Measurements from ENCODE around the gene DDX3X. TPM values are rescaled to one million over a fixed set of nuclear protein-coding genes. Genes with fewer than 3 reads are reported as not detected.
"Not testable (repeated sequence)": the region's sequence is repeated elsewhere in the genome, so short reads cannot be mapped to it uniquely, and the experiment has no call there.

Gene DDX3X
- total and polyA plus RNA-seq, 4 donors, result 121 to 284 (median 199) TPM

DNA sequence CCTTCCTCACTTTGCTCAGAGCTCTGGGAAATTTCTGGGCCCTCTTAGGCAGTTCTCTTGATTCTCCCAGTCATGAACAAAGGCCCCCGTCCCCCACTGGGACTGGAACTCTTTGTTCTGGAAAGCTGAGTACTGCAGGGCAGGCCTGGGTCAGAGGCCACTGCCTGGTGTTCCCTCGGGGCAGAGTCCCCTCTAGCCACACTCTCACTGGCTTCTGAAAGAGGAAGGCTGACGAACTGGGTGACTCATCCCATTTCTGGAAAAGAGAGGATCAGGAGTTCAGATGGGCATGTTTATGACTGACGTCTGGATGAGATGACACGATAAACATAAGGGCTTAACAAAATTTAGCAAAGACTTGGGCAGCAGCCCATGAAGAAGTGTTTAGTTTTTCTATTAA, 47.7 kb downstream of the DDX3X start:
- Histone ChIP-seq H3K4me3 (ENCODE audit: low read depth, low read length) (no peak overlapping the region), H3K36me3 (ENCODE audit: control insufficient read depth, insufficient read depth, low read length) (no peaks in the 10 kb centered on the region), H3K9me3 (ENCODE audit: control insufficient read depth, insufficient read depth, low read length) (no peaks in the 10 kb centered on the region), H3K4me1 (ENCODE audit: control insufficient read depth, insufficient read depth, low read length) (no peaks in the 10 kb centered on the region), H3K27me3 (ENCODE audit: control insufficient read depth, insufficient read depth, low read length) (peaks cover 14% of the 10 kb centered on the region), H3K27ac (ENCODE audit: low read depth, low read length) (no peak overlapping the region)
- WGBS (ENCODE audit: insufficient coverage), result 73% methylated on average over 4 of the region's 5 CpGs
- DNase-seq (ENCODE audit: low read depth in 4 of 6, low spot score in 6 of 6), result no peak

DNA sequence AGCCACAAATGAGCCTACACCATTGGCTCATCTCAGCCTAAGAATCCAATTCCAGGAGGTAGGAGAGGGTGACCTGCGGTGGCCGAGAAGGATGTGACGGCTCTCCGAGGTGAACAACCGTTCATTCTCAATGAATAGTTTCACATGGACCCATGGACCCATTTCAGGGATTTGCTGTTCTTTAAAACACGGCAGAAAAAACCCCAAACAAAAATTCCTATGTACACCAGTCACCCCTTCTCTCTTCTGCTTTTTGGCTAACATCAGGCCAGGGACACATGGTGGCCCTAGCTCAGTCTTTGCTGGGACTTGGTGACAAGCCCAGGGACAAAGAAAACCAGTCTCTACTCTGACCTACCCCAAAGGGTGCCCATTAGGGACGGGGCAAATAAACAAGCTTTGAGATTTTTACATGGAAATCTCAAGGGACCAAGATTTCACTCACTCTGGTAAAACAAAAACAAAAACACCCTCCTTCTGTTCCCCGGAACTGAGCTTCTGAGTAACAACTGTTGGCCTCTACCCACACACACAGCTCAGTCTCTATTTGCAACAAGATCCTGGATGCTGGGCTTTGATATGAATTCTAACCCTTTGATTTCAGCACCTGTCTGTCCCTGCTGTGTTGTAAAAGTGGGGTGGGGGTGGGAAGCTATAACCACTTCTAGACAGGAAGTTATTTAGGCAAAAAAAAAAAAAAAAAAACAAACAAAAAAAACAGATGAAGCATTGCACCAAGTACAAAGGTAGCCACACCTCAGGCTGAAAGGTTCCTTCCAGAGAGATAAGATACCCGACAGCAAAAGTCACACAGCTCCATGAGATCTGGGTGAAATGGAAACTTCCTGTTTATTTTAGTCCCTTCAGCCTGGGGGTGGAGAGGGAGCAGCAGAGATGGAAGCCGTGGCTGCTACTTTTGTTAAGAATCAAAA, 49.0 kb downstream of the DDX3X start:
- no peak for DNase-seq (ENCODE audit: low read depth in 4 of 6, low spot score in 6 of 6)
- Histone ChIP-seq H3K4me3 (ENCODE audit: low read depth, low read length) (no peak overlapping the region), H3K36me3 (ENCODE audit: control insufficient read depth, insufficient read depth, low read length) (no peaks in the 10 kb centered on the region), H3K9me3 (ENCODE audit: control insufficient read depth, insufficient read depth, low read length) (no peaks in the 10 kb centered on the region), H3K27ac (ENCODE audit: low read depth, low read length) (no peak overlapping the region), H3K27me3 (ENCODE audit: control insufficient read depth, insufficient read depth, low read length) (peaks cover 16% of the 10 kb centered on the region), H3K4me1 (ENCODE audit: control insufficient read depth, insufficient read depth, low read length) (no peaks in the 10 kb centered on the region)
- WGBS (ENCODE audit: insufficient coverage), result 77% methylated on average over 9 of the region's 10 CpGs

DNA sequence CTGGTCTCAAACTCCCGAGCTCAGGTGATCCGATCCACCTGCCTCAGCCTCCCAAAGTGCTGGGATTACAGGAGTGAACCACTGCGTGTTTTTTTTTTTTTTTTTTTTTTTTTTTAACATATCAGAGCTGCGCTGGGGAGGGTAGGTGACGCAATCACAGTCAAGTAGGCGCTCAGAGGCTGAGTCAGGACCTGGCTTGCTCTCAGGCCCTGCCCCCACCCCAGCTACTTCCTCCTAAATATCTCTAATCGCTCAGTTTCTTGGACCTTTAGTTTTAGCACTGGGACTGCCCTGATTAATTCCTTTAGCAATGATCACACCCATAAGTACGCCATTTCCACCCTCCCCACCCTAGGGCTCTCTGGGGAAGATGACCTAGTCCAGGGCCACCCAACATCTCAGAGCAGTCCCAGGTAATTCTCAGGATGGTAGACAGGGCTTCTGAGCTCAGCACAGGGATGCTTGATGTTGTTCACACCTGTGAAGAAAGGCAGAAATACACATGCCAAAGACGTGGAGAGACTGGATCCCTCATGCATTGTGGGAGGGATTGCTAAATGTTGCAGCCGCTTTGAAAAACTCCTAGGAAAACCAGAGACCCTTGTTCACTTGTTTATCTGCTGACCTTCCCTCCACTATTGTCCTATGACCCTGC, 50.2 kb downstream of the DDX3X start:
- H3K4me3 ChIP-seq (ENCODE audit: low read depth, low read length), result no peak overlapping the region
- no peak overlapping the region for H3K27ac ChIP-seq (ENCODE audit: low read depth, low read length)
- H3K9me3 ChIP-seq (ENCODE audit: control insufficient read depth, insufficient read depth, low read length), result no peaks in the 10 kb centered on the region
- no peaks in the 10 kb centered on the region for H3K4me1 ChIP-seq (ENCODE audit: control insufficient read depth, insufficient read depth, low read length)
- DNase-seq (ENCODE audit: low read depth in 4 of 6, low spot score in 6 of 6), result no peak
- WGBS (ENCODE audit: insufficient coverage), result 77% methylated on average over 6 of the region's 10 CpGs
- peaks cover 17% of the 10 kb centered on the region for H3K27me3 ChIP-seq (ENCODE audit: control insufficient read depth, insufficient read depth, low read length)
- H3K36me3 ChIP-seq (ENCODE audit: control insufficient read depth, insufficient read depth, low read length), result no peaks in the 10 kb centered on the region

DNA sequence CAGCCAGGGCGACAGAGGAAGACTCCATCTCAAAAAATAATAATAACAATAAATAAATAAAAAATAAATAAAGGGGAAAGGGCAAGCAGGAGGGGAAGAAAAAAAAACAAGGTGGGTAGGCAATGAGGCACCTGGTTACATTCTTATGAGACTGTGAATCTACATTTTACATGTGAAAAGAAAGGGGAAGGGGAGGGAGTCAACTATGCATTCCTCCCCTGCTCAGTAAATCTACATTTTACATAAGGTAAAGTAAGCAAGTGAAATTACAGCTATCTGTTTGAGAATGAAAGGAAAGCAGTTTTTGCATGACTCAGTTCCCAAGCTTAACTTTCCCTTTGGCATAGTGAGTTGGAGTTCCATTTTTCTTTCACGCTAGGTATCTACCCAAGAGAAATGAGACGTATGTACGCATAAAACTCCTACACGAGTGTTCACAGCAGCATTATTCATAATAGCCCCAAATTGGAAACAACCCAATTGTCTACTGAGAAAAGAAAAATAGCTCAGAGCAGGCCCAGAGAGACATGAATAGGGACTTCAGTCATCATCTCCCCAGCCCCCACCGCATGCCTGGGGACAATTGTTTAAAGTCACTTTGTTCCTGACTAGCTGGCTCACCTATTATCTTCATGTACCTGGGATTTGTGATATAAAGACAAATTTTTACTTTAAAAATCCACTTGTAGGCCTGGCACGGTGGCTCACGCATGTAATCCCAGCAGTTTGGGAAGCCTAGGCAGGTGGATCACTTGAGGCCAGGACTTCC, 52.4 kb downstream of the DDX3X start:
- Histone ChIP-seq H3K4me1 (ENCODE audit: control insufficient read depth, insufficient read depth, low read length) (no peaks in the 10 kb centered on the region), H3K9me3 (ENCODE audit: control insufficient read depth, insufficient read depth, low read length) (no peaks in the 10 kb centered on the region), H3K27me3 (ENCODE audit: control insufficient read depth, insufficient read depth, low read length) (peaks cover 19% of the 10 kb centered on the region), H3K36me3 (ENCODE audit: control insufficient read depth, insufficient read depth, low read length) (no peaks in the 10 kb centered on the region), H3K4me3 (ENCODE audit: low read depth, low read length) (no peak overlapping the region), H3K27ac (ENCODE audit: low read depth, low read length) (no peak overlapping the region)
- peak in 1 of 6 donors; percentile 3 for DNase-seq (ENCODE audit: low read depth in 4 of 6, low spot score in 6 of 6)
- WGBS (ENCODE audit: insufficient coverage), result no CpG with 5 or more reads among the region's 8 CpGs

DNA sequence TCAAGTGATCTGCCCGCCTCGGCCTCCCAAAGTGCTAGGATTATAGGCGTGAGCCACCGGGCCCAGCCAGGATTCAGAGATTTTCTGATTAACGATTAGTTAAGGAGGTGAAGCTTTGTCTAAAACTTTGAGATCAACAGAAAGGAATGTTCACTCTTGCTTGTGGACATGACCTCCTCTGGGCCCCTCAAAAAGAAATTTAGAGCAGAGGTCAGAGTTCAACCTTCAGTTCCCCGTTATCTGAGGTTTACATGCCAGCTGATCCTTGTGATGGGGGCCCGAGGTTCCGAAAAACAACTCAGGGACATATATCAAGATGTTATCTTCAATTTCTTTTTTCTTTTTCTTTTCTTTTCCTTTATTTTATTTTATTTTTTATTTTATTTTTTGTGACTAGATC, 54.6 kb downstream of the DDX3X start:
- Histone ChIP-seq H3K4me3 (ENCODE audit: low read depth, low read length) (no peak overlapping the region), H3K27me3 (ENCODE audit: control insufficient read depth, insufficient read depth, low read length) (peaks cover 18% of the 10 kb centered on the region), H3K36me3 (ENCODE audit: control insufficient read depth, insufficient read depth, low read length) (no peaks in the 10 kb centered on the region), H3K4me1 (ENCODE audit: control insufficient read depth, insufficient read depth, low read length) (no peaks in the 10 kb centered on the region), H3K9me3 (ENCODE audit: control insufficient read depth, insufficient read depth, low read length) (no peaks in the 10 kb centered on the region), H3K27ac (ENCODE audit: low read depth, low read length) (no peak overlapping the region)
- 78% methylated on average over 6 of the region's 8 CpGs for whole genome bisulfite sequencing (ENCODE audit: insufficient coverage)
- DNase-seq (ENCODE audit: low read depth in 4 of 6, low spot score in 6 of 6), result no peak

DNA sequence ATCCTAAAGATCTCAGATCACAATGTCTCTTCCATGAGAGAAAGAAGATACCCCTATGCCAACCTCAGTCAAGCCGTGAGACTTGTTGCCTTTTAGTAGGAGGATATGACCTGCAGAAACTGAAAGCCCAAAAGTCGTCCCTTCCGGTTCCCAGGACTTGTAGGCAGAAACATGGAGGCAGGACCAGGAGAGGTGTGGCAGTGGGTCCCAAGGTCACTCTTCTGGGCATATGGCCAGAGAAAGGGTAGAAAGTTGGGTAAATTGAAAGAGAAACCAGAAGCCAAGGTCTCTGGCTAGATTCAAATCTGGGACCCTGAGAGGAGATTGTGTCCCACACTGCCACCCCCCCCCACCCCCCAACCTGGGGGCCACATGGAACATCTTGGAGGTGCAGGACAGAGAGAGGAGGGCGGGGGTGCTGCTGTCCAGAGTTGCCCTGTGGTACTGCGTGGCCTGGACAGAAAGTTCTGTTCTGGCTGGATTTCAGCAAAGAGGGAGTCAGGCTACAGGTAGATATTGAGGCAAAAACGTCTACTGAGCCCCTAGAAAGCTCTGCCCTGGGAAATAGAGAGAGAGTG, 55.4 kb downstream of the DDX3X start:
- no peaks in the 10 kb centered on the region for H3K9me3 ChIP-seq (ENCODE audit: control insufficient read depth, insufficient read depth, low read length)
- H3K4me1 ChIP-seq (ENCODE audit: control insufficient read depth, insufficient read depth, low read length), result no peaks in the 10 kb centered on the region
- no peak for DNase-seq (ENCODE audit: low read depth in 4 of 6, low spot score in 6 of 6)
- no peak overlapping the region for H3K4me3 ChIP-seq (ENCODE audit: low read depth, low read length)
- H3K27me3 ChIP-seq (ENCODE audit: control insufficient read depth, insufficient read depth, low read length), result peaks cover 20% of the 10 kb centered on the region
- H3K27ac ChIP-seq (ENCODE audit: low read depth, low read length), result no peak overlapping the region
- no peaks in the 10 kb centered on the region for H3K36me3 ChIP-seq (ENCODE audit: control insufficient read depth, insufficient read depth, low read length)
- WGBS (ENCODE audit: insufficient coverage), result 78% methylated on average over 5 of the region's 6 CpGs

DNA sequence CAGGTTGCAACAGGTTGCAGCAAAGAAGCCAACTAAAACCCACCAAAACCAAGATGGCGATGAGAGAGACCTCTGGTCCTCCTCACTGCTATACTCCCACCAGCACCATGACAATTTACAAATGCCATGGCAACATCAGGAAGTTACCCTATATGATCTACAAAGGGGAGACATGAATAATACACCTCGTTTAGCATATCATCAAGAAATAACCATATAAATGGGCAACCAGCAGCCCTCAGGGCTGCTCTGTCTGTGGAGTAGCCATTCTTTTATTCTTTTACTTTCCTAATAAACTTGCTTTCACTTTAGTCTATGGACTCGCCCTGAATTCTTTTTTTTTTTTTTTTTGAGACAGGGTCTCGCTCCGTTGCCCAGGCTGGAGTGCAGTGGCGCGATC, 56.6 kb downstream of the DDX3X start:
- peaks cover 20% of the 10 kb centered on the region for H3K27me3 ChIP-seq (ENCODE audit: control insufficient read depth, insufficient read depth, low read length)
- H3K27ac ChIP-seq (ENCODE audit: low read depth, low read length), result not testable (repeated sequence)
- 68% methylated on average over 3 of the region's 7 CpGs for WGBS (ENCODE audit: insufficient coverage)

DNA sequence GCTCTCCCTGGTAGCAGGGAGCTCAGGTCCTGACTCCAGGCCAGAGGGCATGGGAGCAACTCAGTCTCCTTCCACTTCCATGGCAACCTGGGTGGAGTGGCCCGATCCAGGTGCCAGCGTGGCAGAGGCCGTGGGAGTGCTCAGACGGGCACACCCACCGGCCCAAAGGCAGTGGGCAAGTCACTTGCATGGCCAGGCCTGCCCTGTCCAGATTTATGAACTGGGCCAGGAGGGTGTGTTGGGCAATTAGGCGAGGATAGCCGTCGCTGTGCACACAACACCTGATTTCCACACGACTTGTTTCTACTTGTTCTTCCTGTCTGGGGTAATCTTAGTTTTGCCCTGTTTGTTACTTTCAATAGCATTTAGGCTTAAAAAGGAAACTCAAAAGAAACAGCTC, 57.6 kb downstream of the DDX3X start:
- peaks cover 22% of the 10 kb centered on the region for H3K27me3 ChIP-seq (ENCODE audit: control insufficient read depth, insufficient read depth, low read length)
- no peaks in the 10 kb centered on the region for H3K9me3 ChIP-seq (ENCODE audit: control insufficient read depth, insufficient read depth, low read length)
- no peak overlapping the region for H3K27ac ChIP-seq (ENCODE audit: low read depth, low read length)
- WGBS (ENCODE audit: insufficient coverage), result 91% methylated on average over 6 of the region's 9 CpGs
- DNase-seq (ENCODE audit: low read depth in 4 of 6, low spot score in 6 of 6), result no peak
- no peaks in the 10 kb centered on the region for H3K36me3 ChIP-seq (ENCODE audit: control insufficient read depth, insufficient read depth, low read length)
- H3K4me3 ChIP-seq (ENCODE audit: low read depth, low read length), result no peak overlapping the region
- no peaks in the 10 kb centered on the region for H3K4me1 ChIP-seq (ENCODE audit: control insufficient read depth, insufficient read depth, low read length)

More for the DNA sequence above, 56.6 kb downstream of the DDX3X start:
- not testable (repeated sequence) for H3K4me3 ChIP-seq (ENCODE audit: low read depth, low read length); H3K4me1 ChIP-seq (ENCODE audit: control insufficient read depth, insufficient read depth, low read length); DNase-seq (ENCODE audit: low read depth in 4 of 6, low spot score in 6 of 6); H3K9me3 ChIP-seq (ENCODE audit: control insufficient read depth, insufficient read depth, low read length); H3K36me3 ChIP-seq (ENCODE audit: control insufficient read depth, insufficient read depth, low read length)

DNA sequence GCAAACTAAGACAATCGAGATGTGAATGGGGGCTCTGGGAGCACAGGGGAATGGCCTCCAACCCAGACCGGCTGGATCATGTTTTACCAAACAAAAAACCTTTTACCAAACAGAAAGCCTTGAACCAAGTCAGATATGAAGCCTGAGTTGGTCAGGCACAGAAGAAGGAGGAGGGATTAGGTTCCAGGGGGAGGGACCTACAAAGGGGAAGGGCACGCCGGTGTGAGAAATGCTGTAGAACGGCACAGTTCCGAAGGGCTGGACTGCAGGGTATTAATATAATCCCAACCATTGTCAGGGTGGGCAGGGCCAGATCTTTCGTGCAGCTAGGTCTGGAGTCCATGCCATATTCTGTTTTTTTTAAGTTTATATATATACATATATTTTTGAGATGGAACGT, 60.3 kb downstream of the DDX3X start:
- Histone ChIP-seq H3K9me3 (ENCODE audit: control insufficient read depth, insufficient read depth, low read length) (no peaks in the 10 kb centered on the region), H3K36me3 (ENCODE audit: control insufficient read depth, insufficient read depth, low read length) (no peaks in the 10 kb centered on the region), H3K4me1 (ENCODE audit: control insufficient read depth, insufficient read depth, low read length) (no peaks in the 10 kb centered on the region), H3K27me3 (ENCODE audit: control insufficient read depth, insufficient read depth, low read length) (peaks cover 17% of the 10 kb centered on the region), H3K27ac (ENCODE audit: low read depth, low read length) (no peak overlapping the region), H3K4me3 (ENCODE audit: low read depth, low read length) (no peak overlapping the region)
- 100% methylated on average over 1 of the region's 8 CpGs for WGBS (ENCODE audit: insufficient coverage)
- DNase-seq (ENCODE audit: low read depth in 4 of 6, low spot score in 6 of 6), result no peak

All from spinal cord (tissue), 10 donors.